HEK293T (cell line): ENCODE results near the gene BTBD9.

Experiments
- ARNT ChIP-seq: fragments of 450-650 bp; IDR thresholded peaks from 2 replicates; pipeline ENCODE4 v1.6.1; 2017; ENCODE audit warnings: mild to moderate bottlenecking
- BHLHE40 ChIP-seq: fragments of 450-650 bp; IDR thresholded peaks from 2 replicates; pipeline ENCODE4 v1.6.1; 2016; ENCODE audit warnings: mild to moderate bottlenecking, moderate library complexity, borderline replicate concordance
- CTBP1 ChIP-seq: fragments of 450-650 bp; IDR thresholded peaks from 2 replicates; pipeline ENCODE4 v1.6.1; 2016; ENCODE audit warnings: borderline replicate concordance
- ELF4 ChIP-seq: fragments of 450-650 bp; IDR thresholded peaks from 2 replicates; pipeline ENCODE4 v1.6.1; 2017; ENCODE audit warnings: antibody characterized with exemption
- L3MBTL2 ChIP-seq: fragments of 450-650 bp; conservative IDR thresholded peaks from 2 replicates; pipeline ENCODE4 v1.6.1; 2016; ENCODE audit warnings: mild to moderate bottlenecking
- SP1 ChIP-seq: fragments of 450-650 bp; IDR thresholded peaks from 2 replicates; pipeline ENCODE4 v1.6.1; 2017
- SUZ12 ChIP-seq: fragments of 450-650 bp; IDR thresholded peaks from 2 replicates; pipeline ENCODE4 v1.6.1; 2016; ENCODE audit warnings: mild to moderate bottlenecking
- TARDBP ChIP-seq: fragments of 450-650 bp; IDR thresholded peaks from 2 replicates; pipeline ENCODE4 v1.6.1; 2016
- TF ChIP-seq, protein P1 (sequence below): fragments of 450-650 bp; IDR thresholded peaks from 2 replicates; pipeline ENCODE4 v1.6.1; 2016

DNA sequence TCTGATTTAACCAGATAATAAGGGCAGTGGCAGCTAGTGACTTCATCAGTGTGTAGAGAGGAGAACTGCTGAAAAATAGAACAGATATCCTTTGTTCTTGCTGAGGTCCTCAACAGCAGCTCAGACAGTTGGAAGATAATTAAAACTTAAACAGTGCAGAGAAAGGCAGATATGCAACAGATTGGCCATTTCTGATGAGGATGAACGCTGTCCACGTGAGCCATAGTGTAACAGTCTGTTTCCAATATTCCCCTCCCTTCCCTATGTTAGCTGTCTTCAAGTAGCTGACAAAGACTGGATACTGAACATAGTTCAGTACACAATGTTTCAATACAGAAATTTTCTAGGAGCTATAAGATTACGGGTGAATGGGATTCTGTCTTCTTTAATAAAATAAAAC is 291.4 kb downstream of the BTBD9 start:
- TF ChIP-seq CTBP1 (no peak), BHLHE40 (no peak), TARDBP (no peak), ELF4 (no peak), L3MBTL2 (no peak), SUZ12 (no peak), SP1 (no peak), ARNT (no peak)
- TF ChIP-seq, protein P1, sequence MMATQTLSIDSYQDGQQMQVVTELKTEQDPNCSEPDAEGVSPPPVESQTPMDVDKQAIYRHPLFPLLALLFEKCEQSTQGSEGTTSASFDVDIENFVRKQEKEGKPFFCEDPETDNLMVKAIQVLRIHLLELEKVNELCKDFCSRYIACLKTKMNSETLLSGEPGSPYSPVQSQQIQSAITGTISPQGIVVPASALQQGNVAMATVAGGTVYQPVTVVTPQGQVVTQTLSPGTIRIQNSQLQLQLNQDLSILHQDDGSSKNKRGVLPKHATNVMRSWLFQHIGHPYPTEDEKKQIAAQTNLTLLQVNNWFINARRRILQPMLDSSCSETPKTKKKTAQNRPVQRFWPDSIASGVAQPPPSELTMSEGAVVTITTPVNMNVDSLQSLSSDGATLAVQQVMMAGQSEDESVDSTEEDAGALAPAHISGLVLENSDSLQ: no peak
